GM19351 (cell line): ENCODE measurements around the gene PLAAT3.
"Not testable (repeated sequence)": the region's sequence is repeated elsewhere in the genome, so short reads cannot be mapped to it uniquely, and the experiment has no call there.

Source experiments
- ATAC-seq: cut with Tn5 transposase; IDR thresholded peaks from one replicate; pipeline ENCODE4 v1.9.1; 2021; ENCODE audit warnings: mild to moderate bottlenecking, moderate library complexity; ENCODE audit not compliant: unreplicated experiment

PLAAT3 gene

GRCh38 chr11:63569570-63569969 lies 44.7 kb downstream of the PLAAT3 start:
- no peak for ATAC-seq

GRCh38 chr11:63567044-63567840 lies 47.0 kb downstream of the PLAAT3 start:
- ATAC-seq: peak; percentile 69

GRCh38 chr11:63564784-63565350 lies 49.4 kb downstream of the PLAAT3 start:
- ATAC-seq: no peak

GRCh38 chr11:63564056-63564774 lies 50.0 kb downstream of the PLAAT3 start:
- ATAC-seq: peak; percentile 73

GRCh38 chr11:63563201-63564055 lies 50.8 kb downstream of the PLAAT3 start, which contains the start of gene PLAAT2:
Gene PLAAT2 (minus strand): TSS chr11:63563379. CDS start chr11:63563324, 55 bp downstream.
- no peak for ATAC-seq

GRCh38 chr11:63560506-63561180 lies 53.6 kb downstream of the PLAAT3 start:
- no peak for ATAC-seq

GRCh38 chr11:63558459-63559157 lies 55.6 kb downstream of the PLAAT3 start:
- no peak for ATAC-seq

- no peak for ATAC-seq
Measured at GRCh38 chr11:63557570-63557969, 56.7 kb downstream of the PLAAT3 start.

GRCh38 chr11:63556404-63557013 lies 57.7 kb downstream of the PLAAT3 start:
- no peak for ATAC-seq

GRCh38 chr11:63554877-63555223 lies 59.4 kb downstream of the PLAAT3 start:
- no peak for ATAC-seq

- ATAC-seq: peak; percentile 69
Measured at GRCh38 chr11:63553759-63554158, 60.5 kb downstream of the PLAAT3 start.

GRCh38 chr11:63552921-63553320 lies 61.3 kb downstream of the PLAAT3 start:
- ATAC-seq: no peak

GRCh38 chr11:63551889-63552266 lies 62.4 kb downstream of the PLAAT3 start:
- no peak for ATAC-seq

- no peak for ATAC-seq
Measured at GRCh38 chr11:63551091-63551888, 62.9 kb downstream of the PLAAT3 start.

GRCh38 chr11:63550156-63550700 lies 64.0 kb downstream of the PLAAT3 start:
- ATAC-seq: not testable (repeated sequence)

- ATAC-seq: no peak
Measured at GRCh38 chr11:63549411-63549810, 64.8 kb downstream of the PLAAT3 start.

GRCh38 chr11:63548178-63548577 lies 66.1 kb downstream of the PLAAT3 start:
- no peak for ATAC-seq

- no peak for ATAC-seq
Measured at GRCh38 chr11:63547061-63547460, 67.2 kb downstream of the PLAAT3 start.
